ENCODE results near the gene TOPORS.

DNA sequence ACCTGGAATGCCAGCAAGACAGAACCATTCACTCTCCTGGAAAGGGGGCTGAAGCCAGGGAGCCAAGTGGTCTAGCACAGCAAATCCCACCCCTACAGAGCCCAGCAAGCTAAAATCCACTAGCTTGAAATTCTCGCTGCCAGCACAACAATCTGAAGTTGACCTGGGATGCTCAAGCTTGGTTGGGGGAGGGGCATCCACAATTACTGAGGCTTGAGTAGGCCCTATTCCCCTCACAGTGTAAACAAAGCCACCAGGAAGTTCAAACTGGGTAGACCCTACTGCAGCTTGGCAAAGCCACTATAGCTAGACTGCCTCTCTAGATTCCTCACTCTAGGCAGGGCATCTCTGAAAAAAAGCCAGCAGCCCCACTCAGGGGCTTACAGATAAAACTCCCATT is 43.7 kb downstream of the TOPORS start:
- TF ChIP-seq, protein P1, sequence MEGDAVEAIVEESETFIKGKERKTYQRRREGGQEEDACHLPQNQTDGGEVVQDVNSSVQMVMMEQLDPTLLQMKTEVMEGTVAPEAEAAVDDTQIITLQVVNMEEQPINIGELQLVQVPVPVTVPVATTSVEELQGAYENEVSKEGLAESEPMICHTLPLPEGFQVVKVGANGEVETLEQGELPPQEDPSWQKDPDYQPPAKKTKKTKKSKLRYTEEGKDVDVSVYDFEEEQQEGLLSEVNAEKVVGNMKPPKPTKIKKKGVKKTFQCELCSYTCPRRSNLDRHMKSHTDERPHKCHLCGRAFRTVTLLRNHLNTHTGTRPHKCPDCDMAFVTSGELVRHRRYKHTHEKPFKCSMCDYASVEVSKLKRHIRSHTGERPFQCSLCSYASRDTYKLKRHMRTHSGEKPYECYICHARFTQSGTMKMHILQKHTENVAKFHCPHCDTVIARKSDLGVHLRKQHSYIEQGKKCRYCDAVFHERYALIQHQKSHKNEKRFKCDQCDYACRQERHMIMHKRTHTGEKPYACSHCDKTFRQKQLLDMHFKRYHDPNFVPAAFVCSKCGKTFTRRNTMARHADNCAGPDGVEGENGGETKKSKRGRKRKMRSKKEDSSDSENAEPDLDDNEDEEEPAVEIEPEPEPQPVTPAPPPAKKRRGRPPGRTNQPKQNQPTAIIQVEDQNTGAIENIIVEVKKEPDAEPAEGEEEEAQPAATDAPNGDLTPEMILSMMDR (IDR thresholded peaks at IDR 0.05): no peak
- no peak for TF ChIP-seq POLR2A (IDR thresholded peaks at IDR 0.05)

Measured in tibial nerve (tissue), 3 donors.